CD4-positive, alpha-beta T cell treated with Interleukin-10 for 1 hour (primary cell): ENCODE data around the gene SLC66A1.

Source experiments
- DNase-seq: peaks from one replicate; pipeline ENCODE4 v3.0.0-alpha.2; 2020

SLC66A1 gene

DNA sequence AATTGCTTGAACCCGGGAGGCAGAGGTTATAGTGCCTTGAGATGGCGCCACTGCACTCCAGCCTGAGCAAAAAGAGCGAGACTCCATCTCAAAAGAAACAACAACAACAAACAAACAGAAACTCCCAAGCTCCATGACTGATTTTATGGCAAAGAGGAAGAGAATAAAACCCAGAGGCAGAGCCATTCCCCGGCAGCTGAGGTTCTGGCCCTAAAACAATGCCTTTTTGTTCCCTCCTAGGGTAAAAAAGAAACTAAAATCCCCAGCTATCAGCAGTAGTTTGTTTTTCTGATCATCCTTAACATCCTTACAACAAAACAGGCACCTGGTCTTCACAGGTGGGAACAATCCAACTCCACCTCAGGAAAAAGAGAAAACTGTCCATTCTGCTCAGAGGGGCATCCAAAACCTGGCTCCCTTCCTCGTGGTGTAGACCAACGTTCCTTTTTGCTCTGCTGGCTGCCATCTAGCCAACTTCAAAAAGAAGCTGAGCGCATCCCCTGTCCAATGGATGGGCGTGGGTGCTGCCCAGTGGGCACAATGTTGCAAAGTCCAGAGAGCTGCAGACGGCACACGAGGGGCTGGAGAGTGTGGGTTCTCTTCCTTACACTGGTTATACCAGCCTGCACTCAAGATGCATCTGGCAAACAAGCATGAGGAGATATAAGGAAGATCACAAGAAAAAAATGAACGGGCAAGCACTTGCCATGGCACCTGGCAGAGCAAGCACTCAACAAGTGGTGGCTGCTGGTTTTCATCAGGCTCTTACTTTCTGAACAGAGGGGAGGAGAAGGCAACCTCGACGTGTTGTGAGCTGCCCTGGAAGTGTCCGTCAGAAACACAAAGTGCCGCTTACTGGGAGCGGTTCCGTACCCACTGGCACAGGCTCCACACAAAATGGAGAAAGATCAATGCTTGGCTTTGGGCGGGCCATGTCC lies 54.7 kb downstream of the SLC66A1 start:
- DNase-seq: no peak

- DNase-seq: no peak
These were observed 55.5 kb downstream of the SLC66A1 start for GRCh38 chr1:19367584-19368041.

DNA sequence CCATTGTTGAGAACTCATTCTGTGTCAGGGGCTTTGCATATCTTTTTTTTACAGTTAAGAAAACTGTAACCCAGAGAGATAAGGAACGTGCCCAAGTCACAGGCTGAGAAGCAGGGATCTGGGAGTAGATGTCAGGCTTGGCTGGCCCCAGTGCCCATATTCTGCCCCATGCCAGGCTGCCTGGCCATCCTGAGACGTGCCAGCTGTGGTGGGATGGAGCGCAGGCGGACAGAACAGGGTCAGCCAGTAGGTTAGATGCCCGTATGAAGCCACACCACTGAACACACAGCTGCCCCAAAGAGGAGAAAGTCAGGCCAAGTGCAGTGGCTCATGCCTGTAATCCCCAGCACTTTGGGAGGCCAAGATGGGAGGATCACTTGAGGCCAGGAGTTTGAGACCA lies 55.9 kb downstream of the SLC66A1 start:
- DNase-seq: no peak

- DNase-seq: no peak
These were observed 56.8 kb downstream of the SLC66A1 start for GRCh38 chr1:19368964-19369363.

DNA sequence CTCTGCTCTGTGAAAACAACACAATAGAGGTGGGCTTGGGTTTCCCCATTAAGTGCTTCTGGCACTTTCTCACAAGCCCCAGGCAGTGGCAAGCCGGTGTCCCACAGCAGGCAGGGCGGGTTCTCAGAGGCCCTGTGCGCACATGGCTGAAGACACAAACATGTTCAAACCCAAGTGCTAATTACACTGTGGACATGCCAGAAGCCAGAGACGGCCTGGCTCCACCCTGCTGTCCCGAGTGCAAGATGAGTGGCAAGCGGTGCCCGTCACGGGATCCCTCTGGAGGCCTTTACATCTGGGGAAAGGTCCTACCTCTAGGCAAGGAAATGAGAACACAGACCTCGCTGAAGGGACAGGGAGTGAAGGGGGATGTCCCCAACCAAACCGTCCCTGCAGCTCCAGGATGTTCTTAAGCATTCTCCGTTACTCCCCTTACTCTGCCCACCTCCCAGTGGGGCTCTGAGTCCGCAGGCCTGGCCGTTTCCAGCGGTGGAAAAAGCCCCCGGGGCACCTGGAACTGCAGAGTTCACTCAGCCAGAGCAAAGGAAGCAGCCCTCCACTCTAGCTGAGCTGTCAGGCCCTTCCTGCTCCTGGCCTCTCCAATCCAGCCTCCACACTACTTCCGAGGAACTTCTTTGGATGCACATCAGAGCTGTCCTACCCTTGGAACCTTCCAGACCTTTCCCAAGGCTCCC lies 57.4 kb downstream of the SLC66A1 start:
- no peak for DNase-seq

GRCh38 chr1:19370453-19371170 lies 58.5 kb downstream of the SLC66A1 start:
- DNase-seq: no peak

- DNase-seq: no peak
These were observed 59.4 kb downstream of the SLC66A1 start for GRCh38 chr1:19371226-19372135.

- no peak for DNase-seq
These were observed 60.0 kb downstream of the SLC66A1 start for GRCh38 chr1:19372136-19372514.

DNA sequence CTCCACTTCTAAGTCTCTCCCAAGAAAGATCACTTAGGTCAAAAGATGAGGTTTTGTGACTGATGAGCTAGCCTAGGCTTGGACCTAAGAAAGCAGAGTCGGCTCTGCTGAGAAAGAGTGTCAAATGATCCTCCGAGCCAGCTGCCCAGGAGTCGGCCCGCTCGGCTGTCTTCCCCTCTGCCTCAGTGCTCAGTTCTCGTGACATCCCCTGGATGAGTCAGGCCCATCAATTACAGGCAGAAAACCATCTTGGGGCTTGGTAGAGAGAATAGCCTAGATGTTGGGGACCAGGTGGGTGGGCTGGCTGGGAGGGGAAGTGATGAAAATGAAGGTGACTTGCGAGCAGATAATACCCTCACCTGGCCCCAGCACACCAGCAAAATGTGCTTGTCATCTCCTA lies 60.5 kb downstream of the SLC66A1 start:
- no peak for DNase-seq

DNA sequence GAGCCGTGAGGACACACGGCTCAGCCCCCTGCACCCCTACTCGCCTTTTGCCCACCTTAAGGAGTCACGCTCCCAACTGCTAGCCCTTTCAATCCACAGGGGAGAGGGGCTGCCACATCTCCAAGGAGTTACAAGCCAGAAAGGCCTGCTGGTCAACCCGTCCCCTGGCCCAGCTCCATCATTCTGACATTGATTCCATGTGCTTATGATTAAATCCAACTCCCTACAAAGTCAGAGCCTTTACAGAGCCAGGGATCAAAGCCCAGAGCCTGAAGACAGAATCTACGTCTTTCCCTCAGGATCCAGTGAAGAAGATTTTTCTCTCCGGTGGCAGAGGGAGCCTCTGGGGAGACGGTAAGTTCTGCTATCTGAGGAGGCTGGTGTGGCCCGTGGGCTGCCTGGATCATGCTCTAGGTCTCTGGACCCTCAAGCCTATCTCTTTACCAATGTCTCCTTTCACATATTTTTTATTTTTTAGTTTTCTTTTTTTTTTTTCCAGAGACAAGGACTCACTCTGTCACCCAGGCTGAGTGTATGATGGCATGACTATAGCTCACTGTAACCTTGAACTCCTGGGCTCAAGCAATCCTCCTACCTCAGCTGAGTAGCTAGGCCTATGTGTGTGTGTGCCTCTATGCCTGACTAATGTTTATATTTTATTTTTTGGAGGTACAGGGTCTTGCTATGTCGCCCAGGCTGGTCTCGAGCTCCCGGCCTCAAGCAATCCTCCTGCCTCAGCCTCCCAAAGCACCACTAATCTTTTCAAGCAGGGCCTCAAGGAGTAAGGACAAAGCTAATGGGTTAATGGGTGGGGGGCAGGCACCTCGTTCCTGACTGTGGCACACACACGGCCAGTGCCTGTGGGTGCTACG lies 61.3 kb downstream of the SLC66A1 start:
- no peak for DNase-seq

DNA sequence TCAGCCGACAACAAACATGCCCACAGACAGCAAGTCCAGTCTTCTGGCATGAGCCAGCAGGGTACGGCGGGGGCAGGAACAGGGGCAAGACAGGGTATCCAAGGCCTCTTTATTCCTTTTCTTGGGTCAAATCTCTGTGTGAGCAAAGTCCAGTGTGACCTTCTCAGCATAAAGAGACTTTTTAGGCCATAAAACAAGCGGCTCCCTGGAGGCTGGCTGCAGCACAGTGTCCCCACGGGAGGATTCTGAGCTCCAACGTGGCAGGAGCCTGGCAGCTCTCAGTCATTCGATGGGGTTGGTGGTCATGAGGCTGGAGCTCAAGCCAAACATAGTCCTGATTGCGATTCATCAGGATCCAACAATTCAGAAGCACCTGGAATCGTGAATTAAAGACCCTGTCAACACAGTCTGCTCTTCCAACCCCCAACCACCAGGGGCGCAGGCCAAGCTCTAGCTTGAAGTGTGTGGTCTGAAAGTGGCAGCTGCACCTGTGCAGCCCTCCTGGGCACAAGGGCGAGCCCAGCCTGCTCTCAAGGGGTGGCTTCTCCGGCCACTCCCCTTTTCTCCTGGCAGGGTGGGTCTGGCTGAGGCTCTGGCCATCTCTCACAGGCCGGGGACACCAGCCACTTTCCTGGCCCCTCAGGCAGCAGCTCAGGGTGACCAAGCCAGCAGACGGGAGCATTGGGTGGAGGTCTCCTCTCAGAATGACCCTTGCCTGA lies 62.1 kb downstream of the SLC66A1 start:
- DNase-seq: no peak

DNA sequence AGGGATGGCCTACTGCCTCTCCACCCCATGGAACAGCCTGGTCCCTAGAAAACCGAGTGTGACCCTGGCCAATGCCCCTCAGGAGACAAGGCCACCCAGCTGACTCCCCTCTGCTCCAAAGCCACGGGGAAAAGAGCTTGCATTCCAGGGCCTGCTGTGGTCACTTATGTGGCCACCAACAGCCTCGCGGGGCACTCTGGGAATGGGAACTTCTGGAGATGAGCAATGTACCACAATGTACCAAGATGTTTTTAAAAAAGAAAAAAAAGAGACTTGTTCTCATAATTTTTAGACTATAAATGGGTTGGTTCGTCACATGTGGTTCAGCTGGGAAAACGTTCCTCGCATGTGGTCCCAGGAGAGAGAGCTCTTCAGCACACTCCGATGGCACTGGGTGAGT lies 62.8 kb downstream of the SLC66A1 start:
- no peak for DNase-seq

DNA sequence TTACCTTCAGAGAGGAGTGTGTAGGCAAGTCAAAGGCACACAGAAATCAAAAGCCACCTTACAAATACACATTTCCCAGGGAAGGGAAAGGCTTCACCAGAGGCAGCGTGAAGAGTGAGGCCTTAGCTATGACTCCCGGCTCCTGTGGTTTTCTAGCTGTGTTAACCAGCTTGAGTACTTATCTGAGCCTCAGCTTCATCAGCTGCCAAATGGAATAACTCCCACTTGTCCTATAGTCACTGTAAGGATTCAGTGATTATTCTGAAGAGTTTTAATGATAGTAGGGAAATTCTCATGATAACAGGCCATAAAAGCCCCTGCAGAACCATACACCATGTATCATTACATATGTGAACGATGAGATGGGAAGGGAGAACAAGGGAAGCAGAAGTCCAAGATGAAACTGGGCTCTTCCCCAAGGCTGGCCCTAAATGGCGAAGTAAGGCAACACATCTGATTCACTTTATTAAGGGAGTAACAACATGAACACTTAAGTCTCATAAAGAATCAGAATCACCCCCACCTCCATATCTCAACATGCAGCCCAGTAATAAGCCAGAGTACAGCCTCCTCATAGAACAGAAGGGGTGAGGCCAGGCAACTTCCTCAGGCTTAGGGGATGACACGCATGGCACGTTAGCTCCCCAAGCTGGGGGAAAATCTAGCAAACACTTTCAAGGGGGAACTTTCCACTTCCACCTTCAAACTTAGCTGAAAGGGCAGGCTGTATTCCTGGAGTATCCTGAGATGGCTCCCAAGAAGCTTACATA lies 63.7 kb downstream of the SLC66A1 start:
- DNase-seq: no peak

- no peak for DNase-seq
These were observed 64.6 kb downstream of the SLC66A1 start for GRCh38 chr1:19376428-19377372.

- DNase-seq: no peak
These were observed 65.9 kb downstream of the SLC66A1 start for GRCh38 chr1:19377812-19378718.
